Esophagus squamous epithelium (tissue), 5 donors: ENCODE results near the gene WFIKKN1. TPM values are rescaled to one million over a fixed set of nuclear protein-coding genes. Genes with fewer than 3 reads are reported as not detected.

Experiments
- DNase-seq: peaks from one replicate; lab custom pipeline; 2025; lab: John Stamatoyannopoulos, UW
- H3K27ac ChIP-seq, 4 donors: fragments of 200-600 bp; sonication (generic); one replicate each; pipeline ENCODE4 v1.5.1; 2016 to 2019; ENCODE audit warnings: mild to moderate bottlenecking in 1 of 4
- H3K27me3 ChIP-seq, 4 donors: fragments of 200-600 bp; sonication (generic); 1 replicate in 3 of 4; 2 replicates in 1 of 4; pipeline versions ENCODE4 v1.5.1 to v1.6.0; 2017 to 2021; ENCODE audit warnings: antibody characterized with exemption in 1 of 4
- H3K36me3 ChIP-seq, 3 donors: fragments of 200-600 bp; sonication (generic); one replicate each; pipeline ENCODE4 v1.5.1; 2016 to 2019
- H3K4me1 ChIP-seq, 3 donors: fragments of 200-600 bp; sonication (generic); one replicate each; pipeline ENCODE4 v1.5.1; 2017 to 2019
- H3K4me3 ChIP-seq, 4 donors: fragments of 200-600 bp; sonication (generic); 1 replicate in 3 of 4; 2 replicates in 1 of 4; pipeline ENCODE4 v1.5.1; 2016 to 2019; ENCODE audit warnings: mild to moderate bottlenecking in 2 of 4, moderate library complexity in 1 of 4
- H3K9me3 ChIP-seq, 3 donors: fragments of 200-600 bp; sonication (generic); one replicate each; pipeline ENCODE4 v1.5.1; 2016 to 2019
- CTCF ChIP-seq, 6 experiments: fragments of 450-650 bp in 4 of 6; fragments of 200-600 bp in 2 of 6; sonication (generic) in 2 of 6; IDR thresholded peaks; one replicate each; pipeline ENCODE4 v1.5.1; 2016 to 2019; ENCODE audit warnings: antibody characterized with exemption in 6 of 6, mild to moderate bottlenecking in 4 of 6, moderate library complexity in 4 of 6
- POLR2A ChIP-seq, 4 donors: fragments of 450-650 bp; IDR thresholded peaks; one replicate each; pipeline ENCODE4 v1.6.1; 2017; ENCODE audit warnings: antibody characterized with exemption in 4 of 4, mild to moderate bottlenecking in 4 of 4, moderate library complexity in 3 of 4
- WGBS, 2 donors: methylation state at CpG; one replicate each; pipeline ENCODE4 v1.1.5; 2018; 5-methylcytosine and 5-hydroxymethylcytosine counted together
- intact Hi-C: fragments of 100-400 bp; cut with DNase I; formaldehyde crosslinking; loops from one replicate; pipeline ENCODE4 v1.15.0; 2022
- total RNA-seq, 4 donors: library from RNA; depleted of rRNA; stranded (reverse); fragments of >200 nt; gene quantifications; one replicate each; pipeline ENCODE4 v1.1.0, GENCODE V29; 2016
- donor health status: DM: yes; HTN: yes; CAD: no.

Gene WFIKKN1
- total RNA-seq, 4 donors from 2014 or later, result under 0.01 to 1.8 (median 0.29) TPM

- Histone ChIP-seq H3K4me3 (peak overlapping the region in 3 of 4 donors; percentile 62 to 89 (median 82)), H3K9me3 (no peaks in the 10 kb centered on the region), H3K27ac (peak overlapping the region; percentile 87 to 93 (median 92)), H3K4me1 (peaks cover 16 to 32% (median 16%) of the 10 kb centered on the region in 3 donors), H3K36me3 (peaks cover 22 to 33% (median 25%) of the 10 kb centered on the region in 3 donors), H3K27me3 (no peaks in the 10 kb centered on the region)
- no peak for DNase-seq
- TF ChIP-seq POLR2A (IDR thresholded peaks at IDR 0.05) (no peak), CTCF (IDR thresholded peaks at IDR 0.05) (no peak)
- intact Hi-C loops, result loop anchor here (10.0 kb wide), 1 partner anchor 82 kb away; no protein-coding TSS in a partner anchor
- 52 to 72% methylated on average over 10 to 17 of the region's 22 CpGs for WGBS, 2 donors
These were observed 36.5 kb downstream of the WFIKKN1 start for GRCh38 chr16:667113-667779.

- intact Hi-C loops, result loop anchor here (10.0 kb wide), 1 partner anchor 83 kb away; no protein-coding TSS in a partner anchor
- peak; percentile 79 to 98 (median 97) for TF ChIP-seq CTCF (IDR thresholded peaks at IDR 0.05)
- peak in 2 of 4 donors; percentile 49 to 77 for TF ChIP-seq POLR2A (IDR thresholded peaks at IDR 0.05)
- Histone ChIP-seq H3K4me3 (peak within 1 kb of the TSS; percentile 62 to 89 (median 82)), H3K9me3 (no peaks in the 10 kb centered on the region), H3K36me3 (peaks cover 29 to 40% (median 30%) of the 10 kb centered on the region in 3 donors), H3K27ac (peak within 1 kb of the TSS; percentile 87 to 93 (median 92)), H3K27me3 (no peaks in the 10 kb centered on the region), H3K4me1 (peaks cover 16 to 36% (median 16%) of the 10 kb centered on the region in 3 donors)
- 0% methylated on average over 2 of the region's 78 CpGs; no CpG with 5 or more reads in 1 of the 2 donors for WGBS, 2 donors
- DNase-seq, result peak; percentile 65
These were observed 37.2 kb downstream of the WFIKKN1 start, which contains the start of gene RHOT2 for GRCh38 chr16:667780-668518. Gene RHOT2 (plus strand): TSS chr16:668132. CDS start chr16:668200, 68 bp downstream.

GRCh38 chr16:668519-669171, 37.9 kb downstream of the WFIKKN1 start:
- Histone ChIP-seq H3K27ac (peak overlapping the region; percentile 87 to 93 (median 92)), H3K36me3 (peaks cover 34 to 47% (median 35%) of the 10 kb centered on the region in 3 donors), H3K27me3 (no peaks in the 10 kb centered on the region), H3K4me3 (peak overlapping the region; percentile 62 to 89 (median 82)), H3K9me3 (no peaks in the 10 kb centered on the region), H3K4me1 (peaks cover 16 to 43% (median 16%) of the 10 kb centered on the region in 3 donors)
- TF ChIP-seq CTCF (IDR thresholded peaks at IDR 0.05), result no peak
- TF ChIP-seq POLR2A (IDR thresholded peaks at IDR 0.05), result no peak
- no CpG with 5 or more reads among the region's 50 CpGs for WGBS, 2 donors
- no peak for DNase-seq
- intact Hi-C loops, result loop anchor here (10.0 kb wide), 1 partner anchor 84 kb away; no protein-coding TSS in a partner anchor

- no peak for TF ChIP-seq POLR2A (IDR thresholded peaks at IDR 0.05)
- no peak for TF ChIP-seq CTCF (IDR thresholded peaks at IDR 0.05)
- Histone ChIP-seq H3K9me3 (no peaks in the 10 kb centered on the region), H3K27me3 (no peaks in the 10 kb centered on the region), H3K36me3 (peaks cover 35 to 56% (median 36%) of the 10 kb centered on the region in 3 donors), H3K4me3 (no peak overlapping the region), H3K27ac (no peak overlapping the region), H3K4me1 (peaks cover 16 to 48% (median 16%) of the 10 kb centered on the region in 3 donors)
- intact Hi-C loops, result loop anchor here (10.0 kb wide), 1 partner anchor 85 kb away; no protein-coding TSS in a partner anchor
- 93% methylated on average over 3 of the region's 13 CpGs; no CpG with 5 or more reads in 1 of the 2 donors for WGBS, 2 donors
- no peak for DNase-seq
These were observed 38.9 kb downstream of the WFIKKN1 start for GRCh38 chr16:669666-670065.
